Fibroblast of gingiva (primary cell): ENCODE measurements around the gene MUL1.
"Not testable (repeated sequence)": the region's sequence is repeated elsewhere in the genome, so short reads cannot be mapped to it uniquely, and the experiment has no call there.

Experiments
- DNase-seq: peaks from one replicate; pipeline ENCODE4 v3.0.0-alpha.2; 2011; ENCODE audit warnings: low read depth

The MUL1 gene

GRCh38 chr1:20511518-20512428, 3.8 kb upstream of the MUL1 start:
- DNase-seq, result peak; percentile 58

DNA sequence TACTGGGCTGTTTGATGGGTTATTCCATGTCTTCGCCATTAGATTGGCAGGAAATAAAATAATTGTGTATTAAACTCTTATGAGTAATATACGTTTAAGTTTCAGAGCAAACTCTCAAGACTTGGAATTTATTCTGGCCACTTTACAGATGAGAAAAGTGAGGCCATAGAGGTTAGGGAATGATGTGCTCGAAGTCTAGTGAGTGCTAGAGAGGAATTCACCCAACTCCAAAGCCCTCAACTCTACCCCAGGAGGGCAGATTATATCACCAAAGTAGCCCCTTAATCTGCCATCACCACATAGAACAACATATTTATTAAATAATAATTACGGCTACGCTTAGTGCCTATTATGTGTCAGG, 440 bp upstream of the MUL1 start:
- no peak for DNase-seq

DNA sequence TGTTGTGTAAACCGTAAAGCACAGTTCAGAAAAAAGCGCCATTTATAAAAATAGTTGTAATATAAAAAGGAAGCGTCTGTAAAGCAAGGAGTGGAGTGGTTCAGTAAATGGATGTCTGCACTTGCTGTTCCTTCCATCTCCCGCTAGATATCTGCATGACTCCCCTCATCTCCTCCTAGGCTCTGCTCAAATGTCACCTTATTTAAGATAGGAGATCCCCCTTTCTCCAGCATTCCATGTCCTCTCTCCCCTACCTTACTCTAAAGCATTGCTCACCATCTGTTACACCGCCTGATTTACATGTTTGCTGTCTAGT, 745 bp downstream of the MUL1 start:
- no peak for DNase-seq

DNA sequence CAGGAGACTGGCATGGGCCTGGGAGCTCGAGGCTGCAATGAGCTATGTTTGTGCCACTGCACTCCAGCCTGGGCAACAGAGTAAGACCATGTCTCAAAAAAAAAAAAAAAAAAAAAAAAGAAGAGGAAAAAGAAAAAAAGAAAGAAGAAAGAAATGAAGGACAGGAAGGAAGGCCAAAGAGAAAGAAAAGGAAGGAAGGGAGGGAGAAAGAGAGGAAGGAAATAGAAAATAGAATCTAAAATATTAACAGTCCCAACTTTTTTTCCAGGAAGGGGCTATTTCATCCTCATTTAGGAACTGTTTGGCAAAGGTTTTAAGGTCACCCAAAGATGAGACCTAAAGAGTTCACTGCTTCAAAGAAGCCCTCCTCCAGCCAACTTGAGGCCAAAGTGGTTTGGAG, 2.5 kb downstream of the MUL1 start:
- DNase-seq, result no peak

GRCh38 chr1:20500716-20501115, 7.2 kb downstream of the MUL1 start:
- DNase-seq, result no peak

DNA sequence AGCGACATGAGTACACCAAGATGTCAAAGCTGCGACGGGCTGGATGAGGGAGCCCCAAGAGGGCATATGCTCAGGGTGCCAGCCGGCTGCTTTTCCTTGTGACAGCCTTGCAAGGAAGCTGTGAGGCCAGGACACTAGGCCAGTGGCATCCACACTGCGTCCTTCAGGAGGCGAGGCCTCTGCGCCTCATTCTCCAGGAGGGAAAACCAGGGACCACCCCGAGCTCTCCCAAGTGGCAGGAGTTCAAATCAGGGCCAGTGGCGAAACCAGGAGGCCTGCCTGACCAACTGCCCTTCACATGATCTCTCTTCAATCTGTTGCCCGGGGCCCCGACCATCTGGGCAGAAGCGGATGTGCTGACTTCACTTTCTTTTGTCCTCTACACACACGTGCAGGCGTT, 8.2 kb downstream of the MUL1 start:
- DNase-seq, result no peak

DNA sequence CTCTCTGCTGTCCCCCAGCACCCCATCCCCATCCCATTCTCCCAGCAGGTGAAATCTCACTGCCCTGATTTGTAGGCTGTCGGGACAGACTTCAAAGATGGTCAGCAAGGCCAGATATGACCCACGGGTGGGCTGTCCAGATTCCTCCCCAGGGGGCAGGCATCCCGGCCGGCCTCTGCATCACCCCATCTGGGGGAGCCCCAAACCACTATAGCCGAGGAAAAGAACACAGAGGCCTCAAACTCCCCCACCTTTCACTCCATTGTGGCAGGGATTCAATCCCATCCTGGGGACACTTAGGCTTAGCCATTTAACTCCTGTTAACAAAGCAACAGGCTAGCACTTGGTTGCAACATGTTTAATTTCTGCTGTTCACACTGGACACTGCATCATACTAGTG, 8.8 kb downstream of the MUL1 start:
- no peak for DNase-seq

- no peak for DNase-seq
These were observed 9.8 kb downstream of the MUL1 start for GRCh38 chr1:20498116-20498515.

- no peak for DNase-seq
These were observed 10.4 kb downstream of the MUL1 start for GRCh38 chr1:20497506-20497905.

DNA sequence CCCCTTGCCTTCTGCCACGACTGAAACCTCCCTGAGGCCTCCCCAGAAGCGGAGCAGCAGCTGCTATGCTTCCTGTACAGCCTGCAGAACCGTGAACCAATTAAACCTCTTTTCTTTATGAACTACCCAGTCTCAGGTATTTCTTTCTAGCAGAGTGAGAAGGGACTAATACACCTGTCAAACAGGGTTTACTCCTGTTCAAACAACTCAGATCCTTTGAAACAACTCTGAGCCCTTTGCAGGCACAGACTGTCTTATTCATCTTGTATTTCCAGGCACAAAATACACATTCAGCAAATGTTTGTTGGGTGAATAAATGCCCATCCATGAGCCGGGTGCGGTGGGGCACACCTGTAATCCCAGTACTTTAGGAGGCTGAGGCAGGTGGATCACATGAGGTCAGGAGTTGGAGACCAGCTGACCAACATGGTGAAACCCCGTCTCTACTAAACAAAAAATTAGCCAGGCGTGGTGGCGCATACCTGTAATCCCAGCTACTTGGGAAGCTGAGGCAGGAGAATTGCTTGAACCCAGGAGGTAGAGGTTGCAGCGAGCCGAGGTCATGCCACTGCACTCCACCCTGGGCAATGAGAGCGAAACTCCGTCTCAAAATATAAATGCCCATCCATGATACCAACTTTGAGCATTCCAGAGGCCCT, 11.1 kb downstream of the MUL1 start:
- DNase-seq, result not testable (repeated sequence)

DNA sequence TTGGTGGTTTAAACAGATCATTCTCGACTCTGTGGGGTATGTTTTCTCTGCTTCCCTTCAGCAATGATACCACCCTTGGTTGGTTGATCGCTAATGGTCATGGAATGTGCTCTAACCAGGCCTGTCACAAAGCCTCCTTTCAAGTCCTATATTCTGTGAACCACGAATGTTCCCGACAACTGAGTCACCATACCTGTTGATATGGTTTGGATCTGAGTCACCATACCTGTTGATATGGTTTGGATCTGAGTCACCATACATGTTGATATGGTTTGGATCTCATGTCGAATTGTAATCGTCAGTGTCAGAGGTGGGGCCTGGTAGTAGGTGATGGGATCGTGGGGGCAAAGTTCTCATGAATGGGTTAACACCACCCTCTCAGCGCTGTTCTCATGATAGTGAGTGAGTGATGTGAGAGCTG, 11.7 kb downstream of the MUL1 start:
- DNase-seq, result no peak

GRCh38 chr1:20495661-20496060, 12.3 kb downstream of the MUL1 start:
- DNase-seq, result no peak

- DNase-seq, result peak; percentile 84
These were observed 13.2 kb downstream of the MUL1 start for GRCh38 chr1:20494609-20495311.

DNA sequence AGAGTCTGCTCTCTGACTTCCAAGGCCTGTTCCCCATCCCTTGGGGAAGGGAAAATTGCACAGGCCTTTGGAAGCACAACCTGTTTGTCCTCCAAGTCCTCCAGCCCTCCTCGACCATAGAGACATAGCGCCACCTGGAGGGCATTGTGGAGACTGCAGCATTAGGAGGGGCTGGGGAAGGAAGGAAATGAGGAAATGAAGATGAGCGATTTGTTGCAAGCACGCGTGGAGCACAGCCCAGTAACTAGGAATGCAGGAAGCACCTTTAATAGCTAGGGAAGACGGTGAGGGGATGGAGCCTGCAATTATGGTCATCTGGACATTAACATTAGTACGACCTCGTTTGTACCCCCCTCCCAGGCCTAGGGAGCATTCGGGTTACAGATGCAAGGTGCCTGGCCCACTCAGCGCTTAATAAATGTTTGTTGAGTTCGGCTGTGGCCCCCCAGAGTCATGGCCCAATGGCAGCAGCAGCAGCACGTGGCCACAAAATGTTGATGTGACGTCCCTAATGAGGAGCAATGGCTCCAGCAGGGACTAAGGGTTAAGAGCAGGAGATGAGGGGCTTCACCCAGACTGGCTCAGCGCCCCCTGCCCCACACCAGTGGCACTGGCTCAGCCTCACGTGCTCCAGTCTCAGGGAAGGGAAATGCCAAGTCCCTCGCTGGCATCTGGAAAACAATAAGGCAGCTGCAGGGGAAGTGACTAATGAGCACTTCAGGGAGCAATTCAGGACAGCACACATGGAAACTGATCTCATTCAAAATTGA, 13.9 kb downstream of the MUL1 start:
- peak; percentile 83 for DNase-seq

DNA sequence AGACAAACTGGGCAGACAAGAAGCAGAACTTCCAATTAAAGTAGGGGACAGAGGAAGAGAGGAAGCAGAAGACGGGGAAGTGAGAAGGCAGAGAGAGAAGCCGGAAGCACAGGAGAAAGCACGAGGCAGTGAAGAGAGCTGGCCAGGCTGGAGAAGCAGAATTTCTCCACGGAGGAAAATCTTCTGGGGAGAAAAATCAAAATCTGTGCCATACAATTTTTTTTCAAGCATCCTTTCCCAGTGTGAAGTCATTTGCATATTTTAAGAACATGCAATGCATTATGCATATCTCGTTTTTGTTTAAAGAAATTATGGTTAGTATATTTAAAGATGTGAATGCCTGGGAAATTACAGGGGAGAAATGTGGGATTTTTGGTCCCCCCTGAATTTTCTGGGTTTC, 14.6 kb downstream of the MUL1 start:
- no peak for DNase-seq

DNA sequence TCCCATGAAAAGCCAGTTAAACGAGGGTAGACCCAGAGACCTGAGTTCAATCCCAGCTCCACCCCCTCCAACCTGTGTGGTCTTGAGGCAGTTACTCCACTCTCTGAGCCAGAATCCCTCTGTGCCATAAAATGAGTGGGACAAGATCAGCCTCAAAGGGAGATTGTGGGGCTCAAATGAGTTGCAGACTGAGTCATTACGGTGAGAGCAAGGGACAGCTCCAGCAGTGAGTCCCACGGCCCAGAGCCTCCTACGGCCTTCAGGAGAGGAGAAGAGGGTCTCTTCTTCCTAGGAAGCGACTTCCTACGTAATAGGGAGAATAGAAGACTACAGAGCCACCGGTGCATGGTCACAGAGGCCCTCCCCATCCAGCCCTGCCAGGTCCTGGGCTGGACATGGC, 15.2 kb downstream of the MUL1 start:
- DNase-seq, result no peak

GRCh38 chr1:20491866-20492265, 16.1 kb downstream of the MUL1 start:
- no peak for DNase-seq

DNA sequence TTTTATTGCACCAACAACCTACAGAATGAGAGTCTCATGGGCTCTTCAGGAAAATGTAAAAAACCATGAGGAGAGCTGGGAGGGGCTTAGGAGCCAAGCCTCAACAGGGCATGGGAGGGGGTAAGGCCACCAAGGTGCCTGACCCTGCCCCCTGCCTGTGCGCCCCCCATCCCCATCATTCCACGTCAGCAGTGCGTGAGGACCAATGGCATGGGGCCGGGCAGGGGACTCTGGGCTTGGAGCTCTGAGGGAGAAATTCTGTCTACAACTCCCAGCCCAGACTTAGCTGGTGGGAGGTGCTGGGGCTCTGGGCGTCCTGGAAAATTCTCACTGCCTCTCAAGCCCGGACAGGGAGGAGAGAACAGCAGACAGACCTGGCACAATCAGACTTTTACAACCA, 16.8 kb downstream of the MUL1 start:
- DNase-seq, result no peak

- DNase-seq, result no peak
These were observed 20.7 kb downstream of the MUL1 start for GRCh38 chr1:20487236-20487590.

GRCh38 chr1:20486457-20487235, 21.3 kb downstream of the MUL1 start:
- peak; percentile 67 for DNase-seq
